Uterus (tissue), 4 donors: ENCODE measurements around the gene HOXA3. TPM values are rescaled to one million over a fixed set of nuclear protein-coding genes. Genes with fewer than 3 reads are reported as not detected.
A peak's percentile ranks its signal among the peaks of the same experiment; 100 is the strongest.

ENCODE experiments used
- DNase-seq, 2 donors: peaks; one replicate each; pipeline ENCODE4 v3.0.0-alpha.2; 2019 to 2020
- H3K27ac ChIP-seq, 2 donors: fragments of 200-600 bp; sonication (generic); 1 replicate in 1 of 2; 2 replicates in 1 of 2; pipeline ENCODE4 v1.5.1; 2016 to 2018
- H3K27me3 ChIP-seq, 2 donors: fragments of 200-600 bp; sonication (generic); one replicate each; pipeline ENCODE4 v1.5.1; 2018 to 2019; ENCODE audit warnings: control low read depth in 1 of 2
- H3K36me3 ChIP-seq, 2 donors: fragments of 200-600 bp; sonication (generic); one replicate each; pipeline ENCODE4 v1.5.1; 2019; ENCODE audit warnings: control low read depth in 1 of 2
- H3K4me1 ChIP-seq, 2 donors: fragments of 200-600 bp; sonication (generic); one replicate each; pipeline ENCODE4 v1.5.1; 2018 to 2019; ENCODE audit warnings: control low read depth in 1 of 2
- H3K4me3 ChIP-seq, 2 donors: fragments of 200-600 bp; sonication (generic); 1 replicate in 1 of 2; 2 replicates in 1 of 2; pipeline ENCODE4 v1.5.1; 2018 to 2019; ENCODE audit warnings: mild to moderate bottlenecking in 1 of 2
- H3K9me3 ChIP-seq, 2 donors: fragments of 200-600 bp; sonication (generic); one replicate each; pipeline ENCODE4 v1.5.1; 2019; ENCODE audit warnings: control low read depth in 1 of 2
- POLR2A ChIP-seq, 2 donors: fragments of 450-650 bp; IDR thresholded peaks; one replicate each; pipeline ENCODE4 v1.6.1; 2016; ENCODE audit warnings: antibody characterized with exemption in 2 of 2, mild to moderate bottlenecking in 1 of 2, moderate library complexity in 1 of 2
- intact Hi-C: fragments of 100-400 bp; cut with DNase I; formaldehyde crosslinking; loops from one replicate; pipeline ENCODE4 v1.15.1; 2023; ENCODE audit warnings: low total_unique reads
- total RNA-seq, 4 donors: library from RNA; depleted of rRNA in 3 of 4; stranded (reverse); fragments of >200 nt in 3 of 4; gene quantifications; one replicate each; pipeline versions ENCODE4 v1.1.0 to v1.2.4, GENCODE V29; 2014 to 2023
- TF ChIP-seq, protein P1 (sequence below), 4 experiments: fragments of 200-600 bp in 2 of 4; fragments of 450-650 bp in 2 of 4; sonication (generic) in 2 of 4; IDR thresholded peaks; one replicate each; pipeline ENCODE4 v1.5.1; 2016 to 2019; ENCODE audit warnings: antibody characterized with exemption in 4 of 4, mild to moderate bottlenecking in 2 of 4, moderate library complexity in 1 of 4
- donor health status: DM: yes; HTN: yes; CAD: no.

The HOXA3 gene
- total RNA-seq, 4 donors from 2014 or later = 1.0 to 34.5 (median 19.0) TPM

DNA sequence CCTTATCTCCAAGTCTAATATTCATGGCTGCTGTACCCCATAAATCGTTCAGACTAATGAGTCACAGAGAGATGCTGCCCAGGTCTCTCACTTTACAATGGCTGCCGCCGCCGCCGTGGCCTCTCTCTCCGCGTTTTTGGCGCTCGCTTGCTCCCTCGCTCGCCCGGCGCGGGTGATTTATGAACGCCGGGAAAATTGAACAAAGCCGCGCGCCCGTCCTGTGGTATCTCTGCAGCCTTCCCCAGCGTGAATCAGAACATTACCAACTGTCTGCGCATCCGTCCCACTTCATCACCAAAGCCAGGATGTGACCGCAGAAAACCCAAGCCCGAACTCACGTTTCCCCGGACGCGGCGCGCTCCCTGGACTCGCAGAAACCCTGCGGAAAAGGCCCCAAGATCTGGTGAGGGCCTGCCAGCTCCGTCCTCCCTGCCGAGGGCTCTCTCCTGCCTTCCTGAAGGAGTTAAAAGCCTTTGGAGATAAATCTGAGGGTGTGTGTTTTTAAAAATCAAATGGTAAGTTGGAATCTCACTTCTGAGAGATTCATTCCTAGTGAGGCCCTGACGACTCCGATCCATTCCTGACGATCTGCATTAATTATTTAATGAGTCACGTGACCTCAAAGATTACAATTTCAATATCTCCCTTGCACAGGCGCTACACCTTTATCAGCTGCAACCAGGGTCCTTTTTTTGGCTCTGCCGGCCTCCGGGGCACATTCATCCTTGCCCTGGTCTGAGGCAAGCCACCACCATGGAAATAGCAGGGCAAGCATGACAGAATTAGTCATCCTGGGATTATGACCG lies 28.1 kb downstream of the HOXA3 start:
- no peaks in the 10 kb centered on the region for H3K9me3 ChIP-seq
- TF ChIP-seq POLR2A (IDR thresholded peaks at IDR 0.05) = no peak
- TF ChIP-seq, protein P1, sequence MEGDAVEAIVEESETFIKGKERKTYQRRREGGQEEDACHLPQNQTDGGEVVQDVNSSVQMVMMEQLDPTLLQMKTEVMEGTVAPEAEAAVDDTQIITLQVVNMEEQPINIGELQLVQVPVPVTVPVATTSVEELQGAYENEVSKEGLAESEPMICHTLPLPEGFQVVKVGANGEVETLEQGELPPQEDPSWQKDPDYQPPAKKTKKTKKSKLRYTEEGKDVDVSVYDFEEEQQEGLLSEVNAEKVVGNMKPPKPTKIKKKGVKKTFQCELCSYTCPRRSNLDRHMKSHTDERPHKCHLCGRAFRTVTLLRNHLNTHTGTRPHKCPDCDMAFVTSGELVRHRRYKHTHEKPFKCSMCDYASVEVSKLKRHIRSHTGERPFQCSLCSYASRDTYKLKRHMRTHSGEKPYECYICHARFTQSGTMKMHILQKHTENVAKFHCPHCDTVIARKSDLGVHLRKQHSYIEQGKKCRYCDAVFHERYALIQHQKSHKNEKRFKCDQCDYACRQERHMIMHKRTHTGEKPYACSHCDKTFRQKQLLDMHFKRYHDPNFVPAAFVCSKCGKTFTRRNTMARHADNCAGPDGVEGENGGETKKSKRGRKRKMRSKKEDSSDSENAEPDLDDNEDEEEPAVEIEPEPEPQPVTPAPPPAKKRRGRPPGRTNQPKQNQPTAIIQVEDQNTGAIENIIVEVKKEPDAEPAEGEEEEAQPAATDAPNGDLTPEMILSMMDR (IDR thresholded peaks at IDR 0.05) = no peak
- no peaks in the 10 kb centered on the region for H3K36me3 ChIP-seq
- peak overlapping the region in 1 of 2 donors; percentile 39 for H3K27ac ChIP-seq
- H3K4me3 ChIP-seq = no peak overlapping the region
- H3K4me1 ChIP-seq = no peaks in the 10 kb centered on the region
- DNase-seq = peak; percentile 64 to 80
- H3K27me3 ChIP-seq = no peaks in the 10 kb centered on the region
- intact Hi-C loops = no loop called here

DNA sequence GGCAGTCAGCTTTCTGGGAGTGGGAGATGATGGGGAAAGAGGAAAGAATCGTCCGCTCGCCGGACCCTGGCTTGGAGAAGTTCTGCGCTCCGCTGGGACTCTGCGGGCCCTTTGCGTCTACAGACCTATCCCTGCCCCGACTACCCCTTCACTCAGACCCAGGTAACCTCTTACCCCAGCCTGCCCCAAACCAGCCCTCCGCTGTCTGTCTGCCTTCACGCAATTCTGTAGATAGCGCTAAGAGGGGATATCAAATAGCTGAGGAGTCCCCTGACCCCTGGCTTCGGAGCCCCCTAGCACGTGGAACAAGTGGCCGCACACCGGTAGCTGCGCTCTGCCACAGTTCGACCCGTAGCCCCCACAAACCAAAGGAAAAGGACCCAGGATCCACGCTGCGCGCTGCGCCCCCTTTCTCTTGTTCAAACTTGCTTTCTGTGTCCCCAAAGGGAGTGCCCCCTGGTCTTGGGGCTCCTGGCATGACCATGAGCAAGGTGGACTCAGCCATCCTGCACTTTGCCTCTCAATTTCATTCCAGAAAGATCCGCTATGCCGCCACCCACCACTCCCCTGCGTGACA lies 28.8 kb downstream of the HOXA3 start:
- H3K36me3 ChIP-seq = no peaks in the 10 kb centered on the region
- no peaks in the 10 kb centered on the region for H3K9me3 ChIP-seq
- TF ChIP-seq, protein P1 (IDR thresholded peaks at IDR 0.05) = no peak
- no peak for TF ChIP-seq POLR2A (IDR thresholded peaks at IDR 0.05)
- no peak for DNase-seq
- intact Hi-C loops = no loop called here
- no peak overlapping the region for H3K4me3 ChIP-seq
- no peaks in the 10 kb centered on the region for H3K4me1 ChIP-seq
- peak overlapping the region in 1 of 2 donors; percentile 39 for H3K27ac ChIP-seq
- H3K27me3 ChIP-seq = no peaks in the 10 kb centered on the region

DNA sequence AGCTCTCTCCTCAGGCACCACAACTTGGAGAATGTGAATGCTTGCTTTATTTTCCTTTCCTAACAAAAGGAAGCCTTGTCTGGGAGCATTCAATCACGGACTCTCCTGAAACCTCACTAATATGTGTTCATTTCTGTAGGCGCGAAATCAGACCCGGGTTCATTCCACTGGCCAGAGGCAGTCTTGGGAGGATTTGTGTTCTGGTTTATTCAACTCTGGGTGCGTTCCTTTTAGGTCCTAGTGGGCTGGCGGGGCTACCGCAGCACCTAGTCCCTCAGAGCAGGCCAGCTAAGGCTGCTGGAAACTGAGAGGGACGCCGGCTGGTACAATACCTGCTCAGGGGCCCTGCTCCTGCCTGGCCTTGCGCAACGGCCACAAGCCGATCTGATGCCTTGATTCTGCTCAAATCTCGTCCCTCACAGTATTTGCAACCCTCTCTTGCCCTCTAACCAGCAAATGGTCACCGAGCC lies 29.3 kb downstream of the HOXA3 start:
- no peak overlapping the region for H3K4me3 ChIP-seq
- no peaks in the 10 kb centered on the region for H3K36me3 ChIP-seq
- intact Hi-C loops = no loop called here
- H3K27ac ChIP-seq = peak overlapping the region in 1 of 2 donors; percentile 39
- no peaks in the 10 kb centered on the region for H3K9me3 ChIP-seq
- no peaks in the 10 kb centered on the region for H3K27me3 ChIP-seq
- H3K4me1 ChIP-seq = no peaks in the 10 kb centered on the region
- TF ChIP-seq POLR2A (IDR thresholded peaks at IDR 0.05) = no peak
- TF ChIP-seq, protein P1 (IDR thresholded peaks at IDR 0.05) = no peak
- DNase-seq = no peak

DNA sequence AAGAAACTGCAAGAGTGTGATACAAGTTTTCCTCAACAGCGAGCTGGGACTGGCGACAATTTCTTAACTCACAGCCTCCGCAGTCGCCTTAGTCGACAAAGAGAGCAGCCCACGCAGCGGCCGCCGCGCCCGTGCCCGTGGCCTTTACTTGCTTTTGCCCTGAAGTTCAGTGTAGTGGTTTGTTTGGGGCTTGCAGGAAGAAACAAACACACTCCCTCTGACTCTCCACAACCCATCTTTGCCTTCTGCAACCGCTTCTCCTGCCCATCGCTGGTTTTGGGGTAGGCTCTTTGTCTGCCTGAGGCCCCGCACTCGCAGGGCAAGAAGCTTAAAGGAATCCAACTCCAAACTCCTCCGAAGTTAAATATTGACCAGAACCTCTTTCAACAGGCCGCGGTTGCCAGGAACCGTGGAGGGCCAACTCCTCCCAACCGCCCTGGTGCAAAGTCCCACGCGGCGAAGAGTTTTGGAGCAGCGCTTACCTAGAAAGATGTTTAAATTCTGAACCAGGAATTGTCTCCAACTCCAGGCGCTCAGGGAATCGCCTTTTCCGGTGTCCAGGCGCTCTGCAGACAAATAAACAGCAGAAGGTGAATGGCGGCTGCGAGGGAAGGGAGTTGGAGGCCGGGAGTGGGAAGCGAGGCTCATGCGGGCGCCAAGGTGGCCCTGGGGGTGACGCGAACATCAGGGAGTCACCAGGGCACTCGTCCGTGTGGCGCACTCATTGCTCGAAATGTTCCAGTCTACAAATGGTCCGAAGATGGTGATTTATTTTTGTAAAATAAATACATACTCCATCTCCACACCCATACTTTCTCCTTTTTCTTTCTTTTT lies 30.1 kb downstream of the HOXA3 start:
- no peak for TF ChIP-seq POLR2A (IDR thresholded peaks at IDR 0.05)
- TF ChIP-seq, protein P1 (IDR thresholded peaks at IDR 0.05) = no peak
- Histone ChIP-seq H3K27ac (peak overlapping the region in 1 of 2 donors; percentile 14), H3K4me1 (no peaks in the 10 kb centered on the region), H3K4me3 (no peak overlapping the region), H3K9me3 (no peaks in the 10 kb centered on the region), H3K27me3 (no peaks in the 10 kb centered on the region), H3K36me3 (no peaks in the 10 kb centered on the region)
- intact Hi-C loops = no loop called here
- no peak for DNase-seq
